HG02678 (cell line): ENCODE results near the gene HYI.

ENCODE experiments used
- ATAC-seq: cut with Tn5 transposase; IDR thresholded peaks from one replicate; pipeline ENCODE4 v1.9.1; 2021; ENCODE audit warnings: mild to moderate bottlenecking, moderate library complexity; ENCODE audit not compliant: unreplicated experiment

The HYI gene

DNA sequence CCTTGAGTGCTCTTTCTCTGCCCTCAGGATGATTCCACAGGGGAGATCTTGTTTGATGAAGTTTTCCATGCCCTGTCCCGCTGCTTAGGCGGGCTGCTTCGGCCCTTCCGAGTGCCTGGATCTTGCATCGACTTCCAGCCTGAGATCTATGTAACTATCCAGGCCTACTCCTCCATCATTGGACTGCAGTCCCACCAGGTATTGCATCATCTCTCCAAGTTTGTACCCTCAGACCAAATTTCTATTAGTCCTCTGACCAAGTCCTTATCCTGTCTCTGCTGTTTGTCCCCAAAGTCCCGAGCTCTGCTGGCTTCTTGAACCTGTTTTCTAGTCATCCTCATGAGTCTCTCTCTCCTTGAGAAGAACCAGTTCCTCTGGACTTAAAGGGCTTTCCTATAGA, 49.4 kb downstream of the HYI start:
- ATAC-seq: no peak

GRCh38 chr1:43402089-43402865, 51.5 kb downstream of the HYI start:
- no peak for ATAC-seq
